Spleen (tissue), 7 donors: ENCODE results near the gene FBXW5.

Source experiments
- CTCF ChIP-seq, 11 experiments: fragments of 200-600 bp in 7 of 11; fragments of 450-650 bp in 4 of 11; sonication (generic) in 4 of 11; IDR thresholded peaks in 8 of 11; conservative IDR thresholded peaks in 3 of 11; 1 replicate in 7 of 11; 2 replicates in 4 of 11; pipeline versions ENCODE4 v1.4.0 to v1.8.0; 2016 to 2021; ENCODE audit warnings: antibody characterized with exemption in 11 of 11, inconsistent platforms in 4 of 11, mild to moderate bottlenecking in 1 of 11
- POLR2A ChIP-seq, 3 donors: fragments of 450-650 bp; IDR thresholded peaks; one replicate each; pipeline ENCODE4 v1.5.1; 2017; ENCODE audit warnings: antibody characterized with exemption in 3 of 3, mild to moderate bottlenecking in 1 of 3
- POLR2AphosphoS5 ChIP-seq, 3 donors: sonication (generic); formaldehyde crosslinking; IDR thresholded peaks; one replicate each; pipeline ENCODE4 v1.5.1; 2017; ENCODE audit warnings: antibody characterized with exemption in 3 of 3
- donor health status: DM: no; HTN: no; CAD: no; lungs with moderate emphysema.
- donor health status: DM: no; HTN: no; CAD: no.
- donor health status: DM: no; HTN: no; CAD: no.

GRCh38 chr9:136890661-136891060, 53.9 kb downstream of the FBXW5 start:
- no peak for TF ChIP-seq POLR2AphosphoS5 (IDR thresholded peaks at IDR 0.05)
- TF ChIP-seq CTCF (IDR thresholded peaks at IDR 0.05 in 8 of 11, conservative IDR thresholded peaks at IDR 0.05 in 3 of 11) = no peak
- TF ChIP-seq POLR2A (IDR thresholded peaks at IDR 0.05) = no peak
